ENCODE results near the gene KIAA1217. TPM values are rescaled to one million over a fixed set of nuclear protein-coding genes. Genes with fewer than 3 reads are reported as not detected.

The KIAA1217 gene
- total RNA-seq, 3 donors from 2014 or later = 49.5 to 94.5 (median 63.9) TPM

GRCh38 chr10:24205821-24206220, 3.1 kb upstream of the KIAA1217 start:
- peaks cover 18% of the 10 kb centered on the region for H3K4me1 ChIP-seq (ENCODE audit: low read depth)
- no peak for DNase-seq
- intact Hi-C loops (cut with DNase I, micrococcal nuclease) = no loop called here
- H3K9me3 ChIP-seq = no peaks in the 10 kb centered on the region
- no peaks in the 10 kb centered on the region for H3K36me3 ChIP-seq (ENCODE audit: low read depth)
- no peak overlapping the region for H3K4me3 ChIP-seq
- no peak for ATAC-seq
- TF ChIP-seq CTCF (IDR thresholded peaks at IDR 0.05) = no peak

GRCh38 chr10:24206334-24206733, 2.6 kb upstream of the KIAA1217 start:
- Histone ChIP-seq H3K4me3 (no peak overlapping the region), H3K36me3 (ENCODE audit: low read depth) (no peaks in the 10 kb centered on the region), H3K4me1 (ENCODE audit: low read depth) (peaks cover 18% of the 10 kb centered on the region), H3K9me3 (no peaks in the 10 kb centered on the region)
- TF ChIP-seq CTCF (IDR thresholded peaks at IDR 0.05) = no peak
- no peak for ATAC-seq
- no peak for DNase-seq
- intact Hi-C loops (cut with DNase I, micrococcal nuclease) = no loop called here

GRCh38 chr10:24206926-24207325, 2.0 kb upstream of the KIAA1217 start:
- intact Hi-C loops (cut with DNase I, micrococcal nuclease) = no loop called here
- ATAC-seq = peak; percentile 7

GRCh38 chr10:24207341-24207740, 1.6 kb upstream of the KIAA1217 start:
- peak; percentile 34 for ATAC-seq
- no peak overlapping the region for H3K4me3 ChIP-seq
- peaks cover 18% of the 10 kb centered on the region for H3K4me1 ChIP-seq (ENCODE audit: low read depth)
- DNase-seq = peak in 1 of 3 donors; percentile 47
- no peaks in the 10 kb centered on the region for H3K9me3 ChIP-seq
- no peaks in the 10 kb centered on the region for H3K36me3 ChIP-seq (ENCODE audit: low read depth)
- intact Hi-C loops (cut with DNase I, micrococcal nuclease) = no loop called here
- TF ChIP-seq CTCF (IDR thresholded peaks at IDR 0.05) = no peak

More at GRCh38 chr10:24206926-24207325, 2.0 kb upstream of the KIAA1217 start:
- no peak for TF ChIP-seq CTCF (IDR thresholded peaks at IDR 0.05)
- Histone ChIP-seq H3K4me3 (no peak overlapping the region), H3K36me3 (ENCODE audit: low read depth) (no peaks in the 10 kb centered on the region), H3K4me1 (ENCODE audit: low read depth) (peaks cover 18% of the 10 kb centered on the region), H3K9me3 (no peaks in the 10 kb centered on the region)
- DNase-seq = no peak

GRCh38 chr10:24207781-24208611, 942 bp upstream of the KIAA1217 start:
- peak; percentile 48 for ATAC-seq
- peaks cover 18% of the 10 kb centered on the region for H3K4me1 ChIP-seq (ENCODE audit: low read depth)
- DNase-seq = peak in 1 of 3 donors; percentile 33
- H3K36me3 ChIP-seq (ENCODE audit: low read depth) = no peaks in the 10 kb centered on the region
- TF ChIP-seq CTCF (IDR thresholded peaks at IDR 0.05) = no peak
- H3K9me3 ChIP-seq = no peaks in the 10 kb centered on the region
- no peak overlapping the region for H3K4me3 ChIP-seq
- intact Hi-C loops (cut with DNase I, micrococcal nuclease) = no loop called here
